ENCODE data around the gene TBXAS1. TPM values are rescaled to one million over a fixed set of nuclear protein-coding genes. Genes with fewer than 3 reads are reported as not detected.

Gene TBXAS1
- total RNA-seq, 1 experiment from 2014 or later, result not detected

DNA sequence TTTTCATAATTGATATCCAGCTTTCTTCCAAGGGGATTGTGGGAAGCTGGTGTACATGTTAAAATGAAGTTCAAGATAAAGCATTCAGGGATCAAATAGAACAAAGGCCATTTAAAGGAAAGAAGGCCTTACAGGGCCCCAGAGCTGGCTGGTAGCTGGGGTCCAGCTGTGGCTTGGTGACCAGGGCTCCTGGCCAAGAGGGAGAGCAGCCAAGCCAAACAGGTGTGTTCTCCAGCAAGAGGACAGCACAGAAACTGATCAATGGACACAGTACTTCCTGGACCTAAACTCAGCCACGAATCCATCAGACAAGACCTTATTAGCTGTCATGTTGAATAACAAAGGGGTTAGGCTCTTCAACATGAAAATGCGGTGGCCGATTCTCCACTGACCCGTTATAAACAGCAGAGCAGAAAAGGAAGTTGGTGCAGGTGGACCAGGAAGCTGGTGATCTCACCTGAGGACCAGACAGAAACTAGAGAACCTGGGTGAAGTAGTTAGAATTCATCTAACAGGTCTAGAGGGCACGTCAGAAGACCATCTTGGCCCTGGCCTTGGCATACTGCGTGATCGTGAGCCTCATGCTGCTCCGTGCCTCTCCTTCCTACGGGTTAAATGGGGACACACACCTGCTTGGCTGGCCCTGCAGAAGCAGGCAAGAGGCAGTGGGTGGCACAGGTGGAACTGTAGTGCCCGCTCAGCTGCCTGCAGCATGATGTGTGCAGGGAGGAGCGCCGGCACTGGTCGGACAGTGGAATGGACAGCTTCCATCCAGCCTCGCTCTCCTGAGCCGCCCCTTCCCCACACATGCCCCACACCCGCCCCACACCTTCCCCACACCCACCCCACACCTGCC is 179.9 kb downstream of the TBXAS1 start:
- no peak overlapping the region for H2AFZ ChIP-seq (ENCODE audit: low read length)
- no peak overlapping the region for H3K27ac ChIP-seq (ENCODE audit: low read length)
- no peaks in the 10 kb centered on the region for H3K9me3 ChIP-seq (ENCODE audit: low read length)
- 0 out of 2 replicates have a peak, but pooled peaks cover 4% of the 10 kb centered on the region for H4K20me1 ChIP-seq (ENCODE audit: insufficient read depth, low read depth, low read length)
- no peak overlapping the region for H3K4me3 ChIP-seq (ENCODE audit: low read length)
- H3K79me2 ChIP-seq (ENCODE audit: low read length), result no peaks in the 10 kb centered on the region
- no peak for DNase-seq
- H3K4me1 ChIP-seq (ENCODE audit: low read length), result no peaks in the 10 kb centered on the region
- no peaks in the 10 kb centered on the region for H3K9me2 ChIP-seq (replicated peaks; ENCODE audit: insufficient read depth, low read length)
- no peak overlapping the region for H3K4me2 ChIP-seq (ENCODE audit: low read depth, low read length, poor library complexity, severe bottlenecking)
- no peaks in the 10 kb centered on the region; the same call in 1 of the 2 replicates for H3K27me3 ChIP-seq (ENCODE audit: low read length)
- H3K36me3 ChIP-seq (ENCODE audit: insufficient read depth, low read length), result no peaks in the 10 kb centered on the region
- no peak overlapping the region for H3K9ac ChIP-seq (ENCODE audit: low read length)

DNA sequence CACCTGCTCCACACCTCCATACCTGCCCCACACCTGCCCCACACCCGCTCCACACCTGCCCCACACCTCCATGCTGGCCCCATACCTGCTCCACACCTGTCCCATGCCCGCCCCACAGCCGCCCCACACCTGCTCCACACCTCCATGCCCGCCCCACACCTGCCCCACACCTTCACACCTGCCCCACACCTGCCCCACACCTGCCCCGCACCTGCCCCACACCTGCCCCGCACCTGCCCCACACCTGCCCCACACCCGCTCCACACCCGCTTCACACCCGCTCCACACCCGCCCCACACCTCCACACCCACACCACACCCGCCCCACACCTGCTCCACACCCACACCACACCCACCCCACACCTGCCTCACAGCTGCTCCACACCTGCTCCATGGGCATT is 180.7 kb downstream of the TBXAS1 start:
- Histone ChIP-seq H3K9me2 (replicated peaks; ENCODE audit: insufficient read depth, low read length) (no peaks in the 10 kb centered on the region), H3K79me2 (ENCODE audit: low read length) (no peaks in the 10 kb centered on the region), H2AFZ (ENCODE audit: low read length) (no peak overlapping the region), H3K27ac (ENCODE audit: low read length) (no peak overlapping the region), H3K4me2 (ENCODE audit: low read depth, low read length, poor library complexity, severe bottlenecking) (no peak overlapping the region), H3K36me3 (ENCODE audit: insufficient read depth, low read length) (no peaks in the 10 kb centered on the region), H3K9ac (ENCODE audit: low read length) (no peak overlapping the region), H3K27me3 (ENCODE audit: low read length) (no peaks in the 10 kb centered on the region; the same call in 1 of the 2 replicates), H3K9me3 (ENCODE audit: low read length) (no peaks in the 10 kb centered on the region), H3K4me1 (ENCODE audit: low read length) (no peaks in the 10 kb centered on the region), H4K20me1 (ENCODE audit: insufficient read depth, low read depth, low read length) (0 out of 2 replicates have a peak, but pooled peaks cover 4% of the 10 kb centered on the region), H3K4me3 (ENCODE audit: low read length) (no peak overlapping the region)
- DNase-seq, result no peak

DNA sequence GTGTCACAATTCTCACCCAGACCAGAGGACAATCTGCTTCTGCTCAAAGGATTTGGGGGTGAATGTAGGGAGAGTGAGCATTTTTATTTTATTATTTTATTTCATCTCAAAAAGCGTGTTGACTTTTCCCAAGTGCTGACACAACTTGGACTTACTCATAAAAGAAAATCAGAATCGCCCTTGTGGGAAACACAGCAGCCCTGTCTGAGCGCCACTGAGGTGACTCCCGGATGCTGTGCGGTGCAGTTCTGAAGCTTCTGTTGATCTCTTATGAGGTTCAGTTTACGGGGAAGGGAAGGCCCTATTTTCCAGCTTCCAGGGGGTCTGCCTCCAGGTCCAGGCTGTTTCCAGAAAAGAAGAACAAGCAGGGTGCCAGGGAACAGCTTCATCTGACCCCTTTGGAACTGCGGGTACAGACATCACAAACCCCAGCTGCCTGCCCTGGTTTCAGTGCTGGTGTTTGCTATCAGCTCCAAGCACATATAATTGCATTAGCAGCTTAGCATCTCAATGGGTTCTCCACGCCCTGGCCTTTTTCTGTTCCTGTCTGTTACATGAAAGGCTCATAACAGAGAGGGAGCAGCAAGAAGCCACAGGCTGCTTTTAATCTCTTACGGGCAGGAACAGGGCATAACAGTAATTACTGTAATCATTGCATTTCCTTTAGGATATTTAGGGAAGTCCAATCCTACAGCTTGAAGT is 181.3 kb downstream of the TBXAS1 start:
- H3K36me3 ChIP-seq (ENCODE audit: insufficient read depth, low read length), result no peaks in the 10 kb centered on the region
- H3K9ac ChIP-seq (ENCODE audit: low read length), result no peak overlapping the region
- H4K20me1 ChIP-seq (ENCODE audit: insufficient read depth, low read depth, low read length), result 0 out of 2 replicates have a peak, but pooled peaks cover 4% of the 10 kb centered on the region
- H3K27ac ChIP-seq (ENCODE audit: low read length), result no peak overlapping the region
- no peaks in the 10 kb centered on the region for H3K9me2 ChIP-seq (replicated peaks; ENCODE audit: insufficient read depth, low read length)
- H3K4me3 ChIP-seq (ENCODE audit: low read length), result no peak overlapping the region
- no peaks in the 10 kb centered on the region for H3K79me2 ChIP-seq (ENCODE audit: low read length)
- H3K27me3 ChIP-seq (ENCODE audit: low read length), result no peaks in the 10 kb centered on the region; the same call in 1 of the 2 replicates
- H3K4me2 ChIP-seq (ENCODE audit: low read depth, low read length, poor library complexity, severe bottlenecking), result no peak overlapping the region
- no peak for DNase-seq
- no peaks in the 10 kb centered on the region for H3K9me3 ChIP-seq (ENCODE audit: low read length)
- no peaks in the 10 kb centered on the region for H3K4me1 ChIP-seq (ENCODE audit: low read length)
- no peak overlapping the region for H2AFZ ChIP-seq (ENCODE audit: low read length)

DNA sequence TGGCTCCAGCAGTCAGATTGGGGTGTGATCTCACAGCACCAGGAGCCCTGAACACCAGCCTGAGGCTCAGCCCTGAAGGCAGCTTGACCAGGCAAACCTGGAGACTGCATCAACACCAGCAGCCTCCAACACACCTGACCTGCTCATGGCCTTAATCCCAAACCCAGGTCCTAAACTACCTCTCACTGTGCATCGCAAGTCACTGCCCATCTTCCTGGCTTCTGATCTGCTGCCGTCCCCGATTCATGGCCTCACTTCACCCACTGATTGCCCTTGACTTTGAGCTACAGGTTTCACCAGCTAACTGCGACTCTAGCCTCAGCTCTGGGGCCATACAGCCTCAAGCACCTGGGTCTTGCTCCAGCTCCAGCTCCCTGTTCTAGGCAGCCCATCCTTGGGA is 184.6 kb downstream of the TBXAS1 start:
- no peaks in the 10 kb centered on the region; the same call in 1 of the 2 replicates for H3K27me3 ChIP-seq (ENCODE audit: low read length)
- DNase-seq, result no peak
- H2AFZ ChIP-seq (ENCODE audit: low read length), result no peak overlapping the region

DNA sequence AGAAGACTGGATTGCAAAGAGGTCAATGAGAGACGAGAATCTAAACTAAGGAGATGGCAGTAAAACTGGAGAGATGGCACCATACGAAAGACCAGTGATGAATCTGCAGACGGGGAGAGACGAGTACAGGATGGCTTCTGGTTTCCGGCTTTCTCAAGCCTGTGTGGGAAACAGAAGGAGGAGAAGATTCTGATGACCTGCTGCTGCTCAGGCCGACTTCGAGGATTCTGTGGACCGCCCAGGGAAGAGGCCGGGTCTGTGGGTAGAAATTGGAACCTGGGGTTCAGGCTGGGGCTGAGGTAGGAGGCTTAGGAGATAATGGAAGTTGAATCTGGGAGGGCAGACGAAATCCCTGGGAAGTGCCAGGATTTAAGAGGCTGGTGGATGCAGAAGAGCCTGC is 185.1 kb downstream of the TBXAS1 start:
- no peaks in the 10 kb centered on the region for H3K9me3 ChIP-seq (ENCODE audit: low read length)
- no peak overlapping the region for H3K27ac ChIP-seq (ENCODE audit: low read length)
- H3K27me3 ChIP-seq (ENCODE audit: low read length), result no peaks in the 10 kb centered on the region; the same call in 1 of the 2 replicates
- no peaks in the 10 kb centered on the region for H3K9me2 ChIP-seq (replicated peaks; ENCODE audit: insufficient read depth, low read length)
- H3K79me2 ChIP-seq (ENCODE audit: low read length), result no peaks in the 10 kb centered on the region
- H3K36me3 ChIP-seq (ENCODE audit: insufficient read depth, low read length), result no peaks in the 10 kb centered on the region
- no peaks in the 10 kb centered on the region for H3K4me1 ChIP-seq (ENCODE audit: low read length)
- H3K4me3 ChIP-seq (ENCODE audit: low read length), result no peak overlapping the region
- H3K9ac ChIP-seq (ENCODE audit: low read length), result no peak overlapping the region
- DNase-seq, result no peak
- H2AFZ ChIP-seq (ENCODE audit: low read length), result no peak overlapping the region
- no peak overlapping the region for H3K4me2 ChIP-seq (ENCODE audit: low read depth, low read length, poor library complexity, severe bottlenecking)
- no peaks in the 10 kb centered on the region for H4K20me1 ChIP-seq (ENCODE audit: insufficient read depth, low read depth, low read length)

More for the DNA sequence above, 184.6 kb downstream of the TBXAS1 start:
- H3K4me2 ChIP-seq (ENCODE audit: low read depth, low read length, poor library complexity, severe bottlenecking), result no peak overlapping the region
- no peaks in the 10 kb centered on the region for H3K9me2 ChIP-seq (replicated peaks; ENCODE audit: insufficient read depth, low read length)
- no peak overlapping the region for H3K4me3 ChIP-seq (ENCODE audit: low read length)
- no peak overlapping the region for H3K27ac ChIP-seq (ENCODE audit: low read length)
- no peaks in the 10 kb centered on the region for H3K79me2 ChIP-seq (ENCODE audit: low read length)
- H3K9ac ChIP-seq (ENCODE audit: low read length), result no peak overlapping the region
- H3K9me3 ChIP-seq (ENCODE audit: low read length), result no peaks in the 10 kb centered on the region
- H3K36me3 ChIP-seq (ENCODE audit: insufficient read depth, low read length), result no peaks in the 10 kb centered on the region
- no peaks in the 10 kb centered on the region for H4K20me1 ChIP-seq (ENCODE audit: insufficient read depth, low read depth, low read length)
- no peaks in the 10 kb centered on the region for H3K4me1 ChIP-seq (ENCODE audit: low read length)

DNA sequence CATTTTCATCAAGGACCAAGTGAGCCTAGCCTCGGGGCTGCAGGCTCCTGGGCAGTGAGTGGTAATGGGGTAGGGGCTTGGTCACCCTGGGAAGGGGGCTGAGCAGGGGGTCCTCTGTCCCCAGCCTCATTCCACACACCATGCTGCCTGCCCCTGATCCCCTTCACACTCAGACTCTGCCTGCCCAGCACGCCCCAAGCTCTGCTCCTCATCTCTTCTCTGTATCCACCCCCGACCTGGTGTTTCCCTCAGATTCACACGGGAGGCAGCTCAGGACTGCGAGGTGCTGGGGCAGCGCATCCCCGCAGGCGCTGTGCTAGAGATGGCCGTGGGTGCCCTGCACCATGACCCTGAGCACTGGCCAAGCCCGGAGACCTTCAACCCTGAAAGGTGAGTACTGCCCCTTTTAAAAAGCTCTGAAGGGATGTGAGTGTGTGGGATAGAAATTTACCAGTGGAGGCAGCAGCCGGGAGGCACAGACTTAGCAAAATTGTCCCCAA is 186.5 kb downstream of the TBXAS1 start:
- Histone ChIP-seq H2AFZ (ENCODE audit: low read length) (no peak overlapping the region), H3K9me2 (replicated peaks; ENCODE audit: insufficient read depth, low read length) (no peaks in the 10 kb centered on the region), H3K79me2 (ENCODE audit: low read length) (no peaks in the 10 kb centered on the region), H3K27me3 (ENCODE audit: low read length) (no peaks in the 10 kb centered on the region; the same call in 1 of the 2 replicates), H3K4me1 (ENCODE audit: low read length) (no peaks in the 10 kb centered on the region), H3K4me3 (ENCODE audit: low read length) (no peak overlapping the region), H3K9me3 (ENCODE audit: low read length) (no peaks in the 10 kb centered on the region), H3K9ac (ENCODE audit: low read length) (no peak overlapping the region), H3K27ac (ENCODE audit: low read length) (no peak overlapping the region), H3K36me3 (ENCODE audit: insufficient read depth, low read length) (no peaks in the 10 kb centered on the region), H3K4me2 (ENCODE audit: low read depth, low read length, poor library complexity, severe bottlenecking) (no peak overlapping the region), H4K20me1 (ENCODE audit: insufficient read depth, low read depth, low read length) (0 out of 2 replicates have a peak, but pooled peaks cover 4% of the 10 kb centered on the region)
- no peak for DNase-seq

DNA sequence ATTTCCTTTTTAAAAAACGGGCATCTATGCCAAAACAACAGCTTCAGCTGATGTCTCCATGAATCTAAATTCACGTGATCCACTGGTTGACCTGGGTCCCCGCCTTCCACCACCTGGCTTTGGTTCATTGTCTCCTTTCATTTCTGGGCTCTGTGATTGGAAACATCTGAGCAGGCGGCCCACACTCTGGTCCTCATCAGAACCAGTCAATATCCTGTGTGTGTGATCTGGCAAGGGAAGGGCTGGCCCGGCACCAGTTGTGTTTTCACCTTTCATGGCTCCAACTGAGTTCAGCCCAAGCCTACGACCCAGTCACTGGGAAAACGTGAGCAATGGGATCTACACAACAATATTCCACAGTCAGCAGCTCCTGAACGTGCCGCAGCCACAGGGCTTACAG is 187.5 kb downstream of the TBXAS1 start:
- Histone ChIP-seq H3K9me2 (replicated peaks; ENCODE audit: insufficient read depth, low read length) (no peaks in the 10 kb centered on the region), H2AFZ (ENCODE audit: low read length) (no peak overlapping the region), H3K4me3 (ENCODE audit: low read length) (no peak overlapping the region), H3K27ac (ENCODE audit: low read length) (no peak overlapping the region), H3K79me2 (ENCODE audit: low read length) (no peaks in the 10 kb centered on the region), H3K27me3 (ENCODE audit: low read length) (no peaks in the 10 kb centered on the region; the same call in 1 of the 2 replicates), H3K4me1 (ENCODE audit: low read length) (no peaks in the 10 kb centered on the region), H4K20me1 (ENCODE audit: insufficient read depth, low read depth, low read length) (0 out of 2 replicates have a peak, but pooled peaks cover 4% of the 10 kb centered on the region), H3K36me3 (ENCODE audit: insufficient read depth, low read length) (no peaks in the 10 kb centered on the region), H3K9ac (ENCODE audit: low read length) (no peak overlapping the region), H3K4me2 (ENCODE audit: low read depth, low read length, poor library complexity, severe bottlenecking) (no peak overlapping the region), H3K9me3 (ENCODE audit: low read length) (no peaks in the 10 kb centered on the region)
- DNase-seq, result no peak

DNA sequence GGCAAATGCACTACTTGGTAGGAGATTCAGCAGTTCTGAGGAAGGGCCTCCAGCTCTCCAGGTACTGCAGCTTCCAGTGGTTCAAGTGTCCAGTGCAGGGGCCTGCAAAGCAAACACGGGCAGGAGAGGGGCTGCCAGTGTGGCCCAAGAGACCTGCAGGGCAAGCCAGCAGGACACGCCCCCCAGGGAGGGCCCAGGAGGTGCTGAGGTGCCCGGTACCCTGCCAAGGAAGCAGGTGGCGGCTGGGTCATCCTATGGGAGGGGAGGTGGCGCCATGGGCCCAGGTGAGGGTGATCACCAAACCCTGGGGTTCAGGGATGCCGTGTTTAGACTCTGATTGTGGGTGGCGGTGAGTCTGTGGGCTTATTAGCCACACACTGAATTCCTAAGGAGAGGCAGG is 188.0 kb downstream of the TBXAS1 start:
- Histone ChIP-seq H3K4me1 (ENCODE audit: low read length) (no peaks in the 10 kb centered on the region), H3K9me3 (ENCODE audit: low read length) (no peaks in the 10 kb centered on the region), H4K20me1 (ENCODE audit: insufficient read depth, low read depth, low read length) (0 out of 2 replicates have a peak, but pooled peaks cover 4% of the 10 kb centered on the region), H3K4me3 (ENCODE audit: low read length) (no peak overlapping the region), H3K36me3 (ENCODE audit: insufficient read depth, low read length) (no peaks in the 10 kb centered on the region), H3K9ac (ENCODE audit: low read length) (no peak overlapping the region), H3K27me3 (ENCODE audit: low read length) (no peaks in the 10 kb centered on the region; the same call in 1 of the 2 replicates), H3K4me2 (ENCODE audit: low read depth, low read length, poor library complexity, severe bottlenecking) (no peak overlapping the region), H3K9me2 (replicated peaks; ENCODE audit: insufficient read depth, low read length) (no peaks in the 10 kb centered on the region), H3K79me2 (ENCODE audit: low read length) (no peaks in the 10 kb centered on the region), H3K27ac (ENCODE audit: low read length) (no peak overlapping the region), H2AFZ (ENCODE audit: low read length) (no peak overlapping the region)
- no peak for DNase-seq

Data from Karpas-422 (cell line).